Measurements from ENCODE around the gene STK24. TPM values are rescaled to one million over a fixed set of nuclear protein-coding genes. Genes with fewer than 3 reads are reported as not detected.
"Not testable (repeated sequence)": the region's sequence is repeated elsewhere in the genome, so short reads cannot be mapped to it uniquely, and the experiment has no call there.

The STK24 gene
- total RNA-seq, 6 experiments from 2014 or later, result 72.2 to 89.8 (median 80.5) TPM

DNA sequence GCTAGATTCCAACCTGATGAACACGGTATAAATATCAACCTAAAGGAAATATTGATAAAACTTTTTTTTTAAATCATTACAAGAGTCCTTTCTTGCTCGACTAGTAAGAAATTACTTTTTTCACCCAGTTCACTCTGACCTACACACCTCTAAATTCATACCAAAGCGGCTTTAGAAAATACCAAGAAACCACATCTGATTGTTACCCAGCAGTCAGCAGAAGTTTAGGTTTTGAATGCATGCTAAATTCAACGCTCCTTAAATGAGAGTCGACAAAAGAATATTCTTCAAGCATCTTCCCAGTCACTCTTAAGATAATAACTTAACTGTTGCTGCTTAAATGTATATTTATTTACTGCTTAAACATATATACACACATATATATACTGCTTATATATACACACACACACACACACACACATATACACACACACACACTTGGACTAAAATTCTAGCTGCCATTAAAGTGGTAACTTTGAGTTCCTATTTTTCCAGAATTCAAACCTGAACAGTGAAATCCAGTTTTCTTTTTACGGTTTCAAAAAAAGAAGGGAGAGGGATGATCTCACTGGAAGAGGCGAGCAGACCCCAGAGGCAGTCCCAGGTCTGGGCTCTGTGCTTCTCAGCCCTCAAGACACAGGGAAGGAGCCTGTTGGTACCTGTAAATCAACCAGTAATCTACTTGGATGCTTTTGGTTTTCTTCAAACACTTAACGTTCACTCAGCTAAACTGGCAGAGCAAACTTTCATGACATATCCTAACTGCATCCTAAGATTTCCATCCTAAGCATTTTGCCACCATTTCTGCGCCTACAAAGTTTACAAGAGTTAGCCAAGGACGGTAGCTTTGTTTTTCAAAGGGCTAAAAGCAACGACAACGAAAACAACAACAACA is 1.7 kb downstream of the STK24 start:
- no peak for DNase-seq
- Mint-ChIP-seq H3K27me3 (ENCODE audit: insufficient read depth) (no peaks in the 10 kb centered on the region; the same call in 1 of the 2 replicates), H3K4me1 (ENCODE audit: low read depth) (peaks cover 70% of the 10 kb centered on the region), H3K9me3 (no peaks in the 10 kb centered on the region), H3K36me3 (ENCODE audit: low read depth) (peaks cover 15% of the 10 kb centered on the region), H3K4me3 (peak overlapping the region; percentile 95), H3K27ac (peak overlapping the region; percentile 90)
- TF ChIP-seq, protein P1, sequence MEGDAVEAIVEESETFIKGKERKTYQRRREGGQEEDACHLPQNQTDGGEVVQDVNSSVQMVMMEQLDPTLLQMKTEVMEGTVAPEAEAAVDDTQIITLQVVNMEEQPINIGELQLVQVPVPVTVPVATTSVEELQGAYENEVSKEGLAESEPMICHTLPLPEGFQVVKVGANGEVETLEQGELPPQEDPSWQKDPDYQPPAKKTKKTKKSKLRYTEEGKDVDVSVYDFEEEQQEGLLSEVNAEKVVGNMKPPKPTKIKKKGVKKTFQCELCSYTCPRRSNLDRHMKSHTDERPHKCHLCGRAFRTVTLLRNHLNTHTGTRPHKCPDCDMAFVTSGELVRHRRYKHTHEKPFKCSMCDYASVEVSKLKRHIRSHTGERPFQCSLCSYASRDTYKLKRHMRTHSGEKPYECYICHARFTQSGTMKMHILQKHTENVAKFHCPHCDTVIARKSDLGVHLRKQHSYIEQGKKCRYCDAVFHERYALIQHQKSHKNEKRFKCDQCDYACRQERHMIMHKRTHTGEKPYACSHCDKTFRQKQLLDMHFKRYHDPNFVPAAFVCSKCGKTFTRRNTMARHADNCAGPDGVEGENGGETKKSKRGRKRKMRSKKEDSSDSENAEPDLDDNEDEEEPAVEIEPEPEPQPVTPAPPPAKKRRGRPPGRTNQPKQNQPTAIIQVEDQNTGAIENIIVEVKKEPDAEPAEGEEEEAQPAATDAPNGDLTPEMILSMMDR (IDR thresholded peaks at IDR 0.05), result no peak

GRCh38 chr13:98571955-98572662 is 4.8 kb downstream of the STK24 start:
- Mint-ChIP-seq H3K9me3 (no peaks in the 10 kb centered on the region; the same call in 1 of the 2 replicates), H3K27me3 (ENCODE audit: insufficient read depth) (peaks cover 2% of the 10 kb centered on the region; the same call in 1 of the 2 replicates), H3K4me3 (peak overlapping the region; percentile 81), H3K4me1 (ENCODE audit: low read depth) (peaks cover 74% of the 10 kb centered on the region), H3K36me3 (ENCODE audit: low read depth) (peaks cover 38% of the 10 kb centered on the region), H3K27ac (peak overlapping the region; percentile 91)
- TF ChIP-seq, protein P1 (IDR thresholded peaks at IDR 0.05), result no peak
- DNase-seq, result peak; percentile 69

- Mint-ChIP-seq H3K27me3 (ENCODE audit: insufficient read depth) (peaks cover 2% of the 10 kb centered on the region; the same call in 1 of the 2 replicates), H3K9me3 (no peaks in the 10 kb centered on the region; the same call in 1 of the 2 replicates), H3K4me3 (peak overlapping the region; percentile 81), H3K4me1 (ENCODE audit: low read depth) (peaks cover 85% of the 10 kb centered on the region), H3K36me3 (ENCODE audit: low read depth) (peaks cover 38% of the 10 kb centered on the region), H3K27ac (peak overlapping the region; percentile 91)
- DNase-seq, result no peak
- TF ChIP-seq, protein P1 (IDR thresholded peaks at IDR 0.05), result no peak
Measured at GRCh38 chr13:98570929-98571372, 6.0 kb downstream of the STK24 start.

DNA sequence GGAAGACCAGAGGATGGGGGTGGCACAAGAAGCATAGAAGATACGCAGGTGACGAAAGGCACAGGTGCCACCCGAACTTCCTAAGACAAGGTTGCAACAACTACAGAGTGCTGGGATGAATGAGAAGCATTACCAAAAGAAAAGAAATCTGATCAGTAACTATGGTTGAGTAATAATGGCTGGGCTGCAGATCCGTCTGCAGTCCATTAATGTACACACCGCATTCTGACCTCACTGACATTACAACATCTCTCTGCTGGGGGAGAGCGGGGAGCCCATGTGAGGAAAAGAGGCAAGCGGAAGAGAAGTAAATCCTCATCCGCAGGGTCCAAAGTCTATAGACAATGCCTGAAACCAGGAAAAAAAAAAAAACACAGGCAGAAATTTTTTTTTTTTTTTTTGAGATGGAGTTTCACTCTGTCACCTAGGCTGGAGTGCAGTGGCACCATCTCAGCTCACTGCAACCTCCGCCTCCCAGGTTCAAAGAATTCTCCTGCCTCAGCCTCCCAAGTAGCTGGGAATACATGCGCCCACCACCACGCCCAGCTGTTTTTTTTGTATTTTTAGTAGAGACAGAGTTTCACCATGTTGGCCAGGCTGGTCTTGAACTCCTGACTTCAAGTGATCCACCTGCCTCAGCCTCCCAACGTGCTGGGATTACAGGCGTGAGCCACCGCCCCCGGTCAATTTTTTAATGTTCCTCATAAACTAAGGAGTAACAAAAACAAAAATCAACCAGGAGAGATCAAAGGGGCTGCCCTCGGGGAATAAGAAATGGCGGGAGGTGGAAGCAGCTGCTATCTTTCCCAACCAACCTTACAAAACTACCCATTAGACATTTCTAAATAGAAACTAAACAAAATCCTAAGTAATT is 7.2 kb downstream of the STK24 start:
- peaks cover 88% of the 10 kb centered on the region for H3K4me1 Mint-ChIP-seq (ENCODE audit: low read depth)
- peak overlapping the region; percentile 68 for H3K27ac Mint-ChIP-seq
- not testable (repeated sequence) for H3K4me3 Mint-ChIP-seq; H3K27me3 Mint-ChIP-seq (ENCODE audit: insufficient read depth); H3K9me3 Mint-ChIP-seq
- H3K36me3 Mint-ChIP-seq (ENCODE audit: low read depth), result peaks cover 28% of the 10 kb centered on the region
- peak; percentile 69 for DNase-seq

DNA sequence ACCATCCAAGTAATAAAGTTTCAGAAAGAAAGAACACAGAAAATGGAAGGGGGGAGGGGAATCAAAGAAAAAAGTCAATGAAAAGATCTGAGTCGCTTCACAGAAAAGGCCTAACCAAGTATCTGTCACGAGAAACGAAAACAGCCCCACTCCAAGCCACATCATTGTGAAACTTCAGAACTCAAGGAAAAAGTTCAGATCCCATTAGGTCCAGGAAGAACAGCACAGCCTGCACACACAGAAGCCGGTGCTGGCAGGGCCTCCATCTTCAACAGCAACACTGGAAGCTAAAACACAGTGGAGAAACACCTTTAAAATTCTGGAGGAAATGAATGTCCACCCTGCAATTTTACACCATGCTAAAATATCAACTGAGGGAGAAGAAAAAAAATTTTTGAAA is 8.0 kb downstream of the STK24 start:
- DNase-seq, result no peak
- Mint-ChIP-seq H3K36me3 (ENCODE audit: low read depth) (peaks cover 31% of the 10 kb centered on the region), H3K9me3 (no peaks in the 10 kb centered on the region; the same call in 1 of the 2 replicates), H3K27ac (peak overlapping the region; percentile 68), H3K27me3 (ENCODE audit: insufficient read depth) (peaks cover 2% of the 10 kb centered on the region; the same call in 1 of the 2 replicates), H3K4me1 (ENCODE audit: low read depth) (peaks cover 88% of the 10 kb centered on the region), H3K4me3 (no peak overlapping the region; the same call in 1 of the 2 replicates)
- TF ChIP-seq, protein P1 (IDR thresholded peaks at IDR 0.05), result no peak
